Left lung (tissue), 10 donors: ENCODE measurements around the gene CHMP3. TPM values are rescaled to one million over a fixed set of nuclear protein-coding genes. Genes with fewer than 3 reads are reported as not detected.

Experiments used
- ATAC-seq: fragments of 200-7000 bp; cut with Tn5 transposase; one replicate; pipeline ENCODE4 v1.9.1; 2020; ENCODE audit warnings: moderate library complexity
- DNase-seq, 4 donors: peaks; one replicate each; pipeline ENCODE4 v3.0.0-alpha.2; 2013 to 2020
- H3K27ac ChIP-seq, 2 donors: fragments of 200-600 bp; sonication (generic) in 1 of 2; one replicate each; pipeline versions ENCODE4 v1.5.0 to v1.8.0; 2020 to 2021
- H3K27me3 ChIP-seq, 2 donors: fragments of 200-600 bp; sonication (generic) in 1 of 2; one replicate each; pipeline versions ENCODE4 v1.5.0 to v1.8.0; 2020 to 2021
- H3K36me3 ChIP-seq, 2 donors: fragments of 200-600 bp; sonication (generic) in 1 of 2; one replicate each; pipeline versions ENCODE4 v1.5.0 to v1.8.0; 2020 to 2021
- H3K4me1 ChIP-seq, 2 donors: fragments of 200-600 bp; one replicate each; pipeline ENCODE4 v1.8.0; 2021
- H3K4me3 ChIP-seq, 2 donors: fragments of 200-600 bp; sonication (generic) in 1 of 2; one replicate each; pipeline versions ENCODE4 v1.5.0 to v1.8.0; 2020 to 2021; ENCODE audit warnings: mild to moderate bottlenecking in 1 of 2
- H3K9me3 ChIP-seq, 2 donors: fragments of 200-600 bp; sonication (generic) in 1 of 2; one replicate each; pipeline versions ENCODE4 v1.5.0 to v1.8.0; 2020 to 2021
- intact Hi-C, 2 donors: fragments of 100-400 bp; cut with DNase I; formaldehyde crosslinking; loops; one replicate each; pipeline versions ENCODE4 v1.11.2 to v1.14.2; 2022
- polyA plus RNA-seq, 6 donors: library from polyadenylated mRNA; unstranded; fragments of 120-200 nt; gene quantifications; one replicate each; pipeline ENCODE4 v1.2.1, GENCODE V29; 2013; ENCODE audit not compliant: insufficient read length in 6 of 6
- total RNA-seq, 2 donors: library from RNA; stranded (reverse); fragmentation: NEBNext Ultra II Directional; extraction: Animal tissue kit (Norgen Biotek cat#: 25700); gene quantifications; one replicate each; pipeline ENCODE4 v1.2.1, GENCODE V29; 2021
- TF ChIP-seq, protein P1 (sequence below), 2 donors: fragments of 200-600 bp; sonication (generic) in 1 of 2; IDR thresholded peaks; one replicate each; pipeline versions ENCODE4 v1.5.0 to v1.8.0; 2021; ENCODE audit warnings: antibody characterized with exemption in 2 of 2
- donor health status: DM: no; HTN: yes; CAD: no.
- donor health status: DM: no; HTN: no; CAD: no.

Gene CHMP3
- total and polyA plus RNA-seq, 8 donors, result 117 to 159 (median 147) TPM

DNA sequence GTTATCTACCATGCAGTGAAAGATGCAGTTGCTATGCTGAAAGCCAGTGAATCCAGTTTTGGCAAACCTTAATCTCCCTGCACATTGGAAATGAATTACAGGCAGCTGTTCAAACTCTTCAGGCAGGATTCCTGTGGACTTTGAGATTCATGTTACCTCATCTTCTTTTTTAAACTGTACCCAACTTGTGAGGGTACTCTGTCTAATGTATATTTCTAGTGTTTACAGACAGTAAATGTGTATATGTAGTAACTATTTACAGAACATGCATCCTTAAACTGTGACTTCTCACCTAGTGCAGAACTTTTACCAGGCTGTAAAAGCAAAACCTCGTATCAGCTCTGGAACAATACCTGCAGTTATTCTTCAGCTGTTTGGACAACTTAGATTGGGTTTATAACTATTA, 71.2 kb downstream of the CHMP3 start:
- peaks cover 5 to 93% of the 10 kb centered on the region in 2 donors for H3K36me3 ChIP-seq
- TF ChIP-seq, protein P1, sequence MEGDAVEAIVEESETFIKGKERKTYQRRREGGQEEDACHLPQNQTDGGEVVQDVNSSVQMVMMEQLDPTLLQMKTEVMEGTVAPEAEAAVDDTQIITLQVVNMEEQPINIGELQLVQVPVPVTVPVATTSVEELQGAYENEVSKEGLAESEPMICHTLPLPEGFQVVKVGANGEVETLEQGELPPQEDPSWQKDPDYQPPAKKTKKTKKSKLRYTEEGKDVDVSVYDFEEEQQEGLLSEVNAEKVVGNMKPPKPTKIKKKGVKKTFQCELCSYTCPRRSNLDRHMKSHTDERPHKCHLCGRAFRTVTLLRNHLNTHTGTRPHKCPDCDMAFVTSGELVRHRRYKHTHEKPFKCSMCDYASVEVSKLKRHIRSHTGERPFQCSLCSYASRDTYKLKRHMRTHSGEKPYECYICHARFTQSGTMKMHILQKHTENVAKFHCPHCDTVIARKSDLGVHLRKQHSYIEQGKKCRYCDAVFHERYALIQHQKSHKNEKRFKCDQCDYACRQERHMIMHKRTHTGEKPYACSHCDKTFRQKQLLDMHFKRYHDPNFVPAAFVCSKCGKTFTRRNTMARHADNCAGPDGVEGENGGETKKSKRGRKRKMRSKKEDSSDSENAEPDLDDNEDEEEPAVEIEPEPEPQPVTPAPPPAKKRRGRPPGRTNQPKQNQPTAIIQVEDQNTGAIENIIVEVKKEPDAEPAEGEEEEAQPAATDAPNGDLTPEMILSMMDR (IDR thresholded peaks at IDR 0.05), result no peak
- DNase-seq (no peak), ATAC-seq (no peak)
- H3K4me3 ChIP-seq, result no peak overlapping the region
- no peak overlapping the region for H3K27ac ChIP-seq
- no peaks in the 10 kb centered on the region for H3K4me1 ChIP-seq
- intact Hi-C loops, result no loop called here
- H3K9me3 ChIP-seq, result no peaks in the 10 kb centered on the region
- no peaks in the 10 kb centered on the region for H3K27me3 ChIP-seq

DNA sequence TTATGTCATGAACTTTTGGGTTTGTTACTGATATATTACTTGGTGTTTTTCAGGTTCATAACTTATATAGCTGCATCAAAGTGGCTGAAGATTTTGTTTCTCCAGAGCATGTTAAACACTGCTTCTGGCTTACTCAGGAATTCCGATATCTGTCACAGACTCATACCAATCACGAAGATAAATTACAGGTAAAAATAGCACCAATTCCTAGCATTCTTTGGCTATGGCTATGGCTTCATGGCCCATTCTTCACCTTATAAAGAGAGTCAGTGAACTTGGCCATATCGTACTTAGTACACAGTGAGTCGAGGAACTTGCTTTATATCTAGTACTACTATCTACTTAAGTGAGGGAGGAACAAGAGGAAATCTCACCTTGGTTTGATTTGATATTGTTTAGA, 72.2 kb downstream of the CHMP3 start:
- H3K9me3 ChIP-seq, result no peaks in the 10 kb centered on the region
- DNase-seq (no peak), ATAC-seq (no peak)
- no peak overlapping the region for H3K4me3 ChIP-seq
- no peak overlapping the region for H3K27ac ChIP-seq
- TF ChIP-seq, protein P1 (IDR thresholded peaks at IDR 0.05), result no peak
- peaks cover 5 to 93% of the 10 kb centered on the region in 2 donors for H3K36me3 ChIP-seq
- intact Hi-C loops, result no loop called here
- no peaks in the 10 kb centered on the region for H3K27me3 ChIP-seq
- no peaks in the 10 kb centered on the region for H3K4me1 ChIP-seq

DNA sequence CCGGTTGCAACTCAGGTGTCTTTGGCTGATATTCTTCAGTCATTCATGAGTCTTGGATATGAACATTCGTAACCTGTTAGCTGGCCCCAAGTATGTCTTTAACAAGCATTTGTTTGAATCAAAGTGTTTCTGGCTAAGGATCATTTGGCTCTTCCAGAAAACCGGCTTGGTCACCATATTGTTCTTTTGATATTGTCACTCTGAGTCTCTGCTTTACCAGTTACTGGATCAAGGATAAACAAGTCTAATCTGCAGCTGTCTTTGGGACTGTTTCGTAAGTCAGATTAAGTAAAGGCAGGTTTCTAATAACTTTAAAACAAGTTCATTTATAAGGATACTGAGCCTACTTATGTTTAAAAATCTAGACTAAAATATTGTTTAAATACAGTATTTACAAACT, 73.0 kb downstream of the CHMP3 start:
- Histone ChIP-seq H3K9me3 (no peaks in the 10 kb centered on the region), H3K27me3 (no peaks in the 10 kb centered on the region), H3K36me3 (peaks cover 5 to 95% of the 10 kb centered on the region in 2 donors), H3K4me1 (no peaks in the 10 kb centered on the region), H3K27ac (no peak overlapping the region), H3K4me3 (no peak overlapping the region)
- ATAC-seq (no peak), DNase-seq (no peak)
- TF ChIP-seq, protein P1 (IDR thresholded peaks at IDR 0.05), result no peak
- intact Hi-C loops, result no loop called here

DNA sequence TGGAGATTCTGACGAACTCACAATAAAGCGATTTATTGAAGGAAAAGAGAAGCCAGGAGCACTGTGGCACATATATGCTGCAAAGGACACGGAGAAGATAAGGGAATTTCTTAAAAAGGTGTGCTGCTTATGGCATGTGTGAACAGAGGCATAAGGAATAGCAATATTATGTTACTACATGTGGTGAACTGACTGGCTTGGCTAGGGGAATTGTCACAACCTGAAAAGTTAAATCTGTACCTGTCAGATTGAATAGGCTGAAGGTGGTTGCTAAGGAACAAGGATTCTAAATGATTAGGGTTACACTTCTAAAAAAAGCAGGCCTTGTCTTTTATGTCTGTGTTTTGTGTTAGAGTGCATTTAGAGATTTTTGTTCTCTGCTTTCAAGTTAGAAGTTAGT, 73.7 kb downstream of the CHMP3 start:
- H3K36me3 ChIP-seq, result peaks cover 5 to 96% of the 10 kb centered on the region in 2 donors

DNA sequence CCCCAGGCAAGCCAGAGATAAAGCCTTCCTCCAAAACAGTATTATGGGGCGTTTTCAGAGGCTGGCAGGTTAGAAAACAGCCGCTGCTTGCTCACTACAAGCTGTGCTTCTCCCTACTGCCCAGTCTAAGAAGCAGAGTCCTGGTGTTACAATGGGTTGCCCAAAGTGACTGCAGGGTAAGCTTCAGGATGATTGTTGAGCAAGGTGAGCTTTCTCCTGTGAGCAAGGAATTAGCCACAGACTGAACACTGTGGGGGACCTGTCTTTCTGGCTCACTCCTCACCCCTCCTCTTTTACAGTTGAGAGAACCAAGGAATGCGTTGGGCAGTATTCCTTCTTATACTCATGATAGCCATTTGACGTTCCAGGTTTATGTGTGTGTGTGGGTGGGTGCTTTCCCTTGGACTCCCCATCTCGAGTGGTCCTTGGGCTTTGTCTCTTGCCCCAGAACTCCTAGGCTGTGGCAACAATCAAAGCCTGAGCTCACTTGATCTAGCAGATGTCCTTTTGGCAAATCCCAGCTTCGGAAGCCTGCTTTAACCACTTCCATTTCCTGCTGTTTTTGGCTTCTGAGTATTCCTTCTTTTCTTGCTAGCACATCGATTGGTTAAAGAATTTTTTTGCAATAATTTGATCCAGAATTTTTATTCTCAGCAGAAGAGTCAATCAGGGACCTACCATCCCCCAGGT, 74.5 kb downstream of the CHMP3 start:
- no peak for ATAC-seq
- intact Hi-C loops, result no loop called here
- no peaks in the 10 kb centered on the region for H3K27me3 ChIP-seq
- H3K27ac ChIP-seq, result no peak overlapping the region
- no peaks in the 10 kb centered on the region for H3K4me1 ChIP-seq
- TF ChIP-seq, protein P1 (IDR thresholded peaks at IDR 0.05), result no peak
- H3K9me3 ChIP-seq, result no peaks in the 10 kb centered on the region
- DNase-seq, result no peak
- H3K4me3 ChIP-seq, result no peak overlapping the region
- peaks cover 5 to 100% of the 10 kb centered on the region in 2 donors for H3K36me3 ChIP-seq

More for the DNA sequence above, 73.7 kb downstream of the CHMP3 start:
- Histone ChIP-seq H3K4me3 (no peak overlapping the region), H3K4me1 (no peaks in the 10 kb centered on the region), H3K27me3 (no peaks in the 10 kb centered on the region), H3K9me3 (no peaks in the 10 kb centered on the region), H3K27ac (no peak overlapping the region)
- intact Hi-C loops, result no loop called here
- DNase-seq (no peak), ATAC-seq (no peak)
- TF ChIP-seq, protein P1 (IDR thresholded peaks at IDR 0.05), result no peak
